H1 (cell line): Measurements from ENCODE around the gene COLEC11.

ENCODE experiments used
- CBX5 ChIP-seq: fragments of 300-800, 300-1000 bp; sonication (generic); IDR thresholded peaks from 2 replicates; pipeline ENCODE4 v1.7.1; 2016; ENCODE audit warnings: antibody characterized with exemption, low read length, low read depth
- CHD2 ChIP-seq: IDR thresholded peaks from 2 replicates; pipeline ENCODE4 v1.6.1; 2012; ENCODE audit warnings: low read length, improper control_type of control experiment
- CREB1 ChIP-seq: IDR thresholded peaks from 2 replicates; pipeline ENCODE4 v1.6.1; 2012; ENCODE audit warnings: inconsistent platforms
- EZH2 ChIP-seq: fragments of 200-600 bp; sonication (generic); IDR thresholded peaks from 2 replicates; pipeline ENCODE4 v1.7.1; 2012; ENCODE audit warnings: low read depth, mild to moderate bottlenecking, moderate library complexity, low read length, inconsistent platforms; ENCODE audit not compliant: severe bottlenecking
- HDAC6 ChIP-seq: IDR thresholded peaks from one replicate; pipeline ENCODE4 v1.7.1; 2012; ENCODE audit warnings: low read depth, mild to moderate bottlenecking, inconsistent platforms, low read length, moderate library complexity
- POLR2AphosphoS5 ChIP-seq: IDR thresholded peaks from 2 replicates; pipeline ENCODE4 v1.6.1; 2011; ENCODE audit warnings: low read depth, low read length
- RXRA ChIP-seq: IDR thresholded peaks from 2 replicates; pipeline ENCODE4 v1.6.1; 2011; ENCODE audit warnings: low read depth, mild to moderate bottlenecking, low read length, moderate library complexity; ENCODE audit not compliant: insufficient read depth
- SP2 ChIP-seq: IDR thresholded peaks from 2 replicates; pipeline ENCODE4 v1.6.1; 2012; ENCODE audit warnings: mild to moderate bottlenecking, low read length, inconsistent platforms
- TAF1 ChIP-seq: IDR thresholded peaks from 2 replicates; pipeline ENCODE4 v1.6.1; 2011; ENCODE audit warnings: mild to moderate bottlenecking, low read depth, low read length
- TF ChIP-seq, protein P1 (sequence below), 3 experiments: IDR thresholded peaks; 1 replicate in 2 of 3; 2 replicates in 1 of 3; pipeline versions ENCODE4 v1.5.1 to v1.6.1; 2011; ENCODE audit warnings: low read length in 3 of 3, mild to moderate bottlenecking in 3 of 3, inconsistent platforms in 2 of 3, low read depth in 1 of 3, moderate library complexity in 1 of 3; ENCODE audit not compliant: insufficient read depth in 1 of 3; ENCODE audit errors: control extremely low read depth in 1 of 3
- TF ChIP-seq, protein P2 (sequence below): IDR thresholded peaks from 2 replicates; pipeline ENCODE4 v1.6.1; 2012; ENCODE audit warnings: inconsistent platforms

DNA sequence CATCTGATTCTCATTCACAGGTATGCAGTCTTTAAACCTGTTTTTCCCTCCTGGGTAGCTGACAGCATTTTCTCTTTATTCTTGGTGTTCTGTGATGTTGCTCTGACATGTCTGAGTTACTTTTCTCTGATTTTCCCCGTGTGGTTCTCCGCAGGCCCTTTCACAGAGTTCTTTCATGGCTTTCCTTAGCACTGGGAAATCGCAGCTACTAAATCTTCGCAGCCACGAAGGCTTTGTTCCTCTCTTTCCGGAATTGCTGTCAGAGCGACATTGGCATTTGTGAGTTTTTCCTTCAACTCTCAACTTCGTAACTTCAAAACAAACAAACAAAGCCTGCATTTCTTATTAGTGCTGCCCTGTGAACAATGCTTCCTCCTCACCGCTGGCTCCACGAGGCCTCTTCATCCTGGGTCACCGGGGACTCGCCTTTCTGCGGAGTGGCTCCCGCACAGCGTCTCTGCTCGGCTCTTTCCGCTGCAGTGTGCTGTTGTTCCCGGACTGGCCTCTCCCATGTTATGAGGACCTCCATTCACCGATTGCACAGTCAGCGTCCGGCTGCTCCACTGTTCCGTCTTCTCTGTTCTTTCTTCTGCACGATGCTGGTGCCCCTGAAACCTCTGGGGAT, 16.1 kb downstream of the COLEC11 start:
- no peak for TF ChIP-seq SP2
- no peak for TF ChIP-seq HDAC6
- no peak for TF ChIP-seq RXRA
- TF ChIP-seq, protein P1, sequence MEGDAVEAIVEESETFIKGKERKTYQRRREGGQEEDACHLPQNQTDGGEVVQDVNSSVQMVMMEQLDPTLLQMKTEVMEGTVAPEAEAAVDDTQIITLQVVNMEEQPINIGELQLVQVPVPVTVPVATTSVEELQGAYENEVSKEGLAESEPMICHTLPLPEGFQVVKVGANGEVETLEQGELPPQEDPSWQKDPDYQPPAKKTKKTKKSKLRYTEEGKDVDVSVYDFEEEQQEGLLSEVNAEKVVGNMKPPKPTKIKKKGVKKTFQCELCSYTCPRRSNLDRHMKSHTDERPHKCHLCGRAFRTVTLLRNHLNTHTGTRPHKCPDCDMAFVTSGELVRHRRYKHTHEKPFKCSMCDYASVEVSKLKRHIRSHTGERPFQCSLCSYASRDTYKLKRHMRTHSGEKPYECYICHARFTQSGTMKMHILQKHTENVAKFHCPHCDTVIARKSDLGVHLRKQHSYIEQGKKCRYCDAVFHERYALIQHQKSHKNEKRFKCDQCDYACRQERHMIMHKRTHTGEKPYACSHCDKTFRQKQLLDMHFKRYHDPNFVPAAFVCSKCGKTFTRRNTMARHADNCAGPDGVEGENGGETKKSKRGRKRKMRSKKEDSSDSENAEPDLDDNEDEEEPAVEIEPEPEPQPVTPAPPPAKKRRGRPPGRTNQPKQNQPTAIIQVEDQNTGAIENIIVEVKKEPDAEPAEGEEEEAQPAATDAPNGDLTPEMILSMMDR (IDR thresholded peaks at IDR 0.05; ENCODE audit: control extremely low read depth in 1 of 3, insufficient read depth in 1 of 3, low read depth in 1 of 3, low read length in 3 of 3), result no peak
- no peak for TF ChIP-seq EZH2
- no peak for TF ChIP-seq CBX5
- no peak for TF ChIP-seq TAF1
- no peak for TF ChIP-seq POLR2AphosphoS5
- TF ChIP-seq, protein P2, sequence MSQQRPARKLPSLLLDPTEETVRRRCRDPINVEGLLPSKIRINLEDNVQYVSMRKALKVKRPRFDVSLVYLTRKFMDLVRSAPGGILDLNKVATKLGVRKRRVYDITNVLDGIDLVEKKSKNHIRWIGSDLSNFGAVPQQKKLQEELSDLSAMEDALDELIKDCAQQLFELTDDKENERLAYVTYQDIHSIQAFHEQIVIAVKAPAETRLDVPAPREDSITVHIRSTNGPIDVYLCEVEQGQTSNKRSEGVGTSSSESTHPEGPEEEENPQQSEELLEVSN, result no peak
- TF ChIP-seq CREB1, result no peak
- no peak for TF ChIP-seq CHD2
